H1 (cell line): Measurements from ENCODE around the gene GRID2. TPM values are rescaled to one million over a fixed set of nuclear protein-coding genes. Genes with fewer than 3 reads are reported as not detected.

Experiments used
- ASH2L ChIP-seq: fragments of 200-600, 300-600 bp; sonication (generic); IDR thresholded peaks from one replicate; pipeline ENCODE4 v1.7.1; 2017; ENCODE audit warnings: low read length
- EGR1 ChIP-seq: IDR thresholded peaks from 2 replicates; pipeline ENCODE4 v1.6.1; 2011; ENCODE audit warnings: low read depth, low read length, borderline replicate concordance
- HDAC2 ChIP-seq, 2 experiments: fragments of 300-600 bp in 1 of 2; sonication (generic) in 1 of 2; IDR thresholded peaks; 2 replicates each; pipeline ENCODE4 v1.6.1; 2011 to 2012; ENCODE audit warnings: low read depth in 2 of 2, low read length in 2 of 2, mild to moderate bottlenecking in 2 of 2, moderate library complexity in 2 of 2, borderline replicate concordance in 1 of 2, inconsistent platforms in 1 of 2
- JUND ChIP-seq: IDR thresholded peaks from 2 replicates; pipeline ENCODE4 v1.6.1; 2011; ENCODE audit warnings: mild to moderate bottlenecking, improper control_type of control experiment, low read length
- polyA plus RNA-seq, 7 experiments: library from polyadenylated mRNA; depleted of rRNA in 3 of 7; stranded (reverse) in 5 of 7; unstranded in 2 of 7; fragments of >200 nt in 5 of 7; fragments of 200-250 nt in 2 of 7; gene quantifications; 1 replicate in 5 of 7; 2 replicates in 1 of 7; 4 replicates in 1 of 7; pipeline versions ENCODE4 v1.2.1 to v1.2.3, GENCODE V29; 2011 to 2013; ENCODE audit warnings: missing spikeins in 2 of 7, mixed read lengths in 2 of 7
- total RNA-seq: library from RNA; stranded (reverse); fragmentation: NEBNext Ultra II Directional; extraction: Animal tissue kit (Norgen Biotek cat#: 25700); gene quantifications from 2 replicates; pipeline ENCODE4 v1.2.1, GENCODE V29; 2021

Gene GRID2
- total and polyA plus RNA-seq, 2 of the 8 experiments (the other 6 are each of a cell fraction or from before 2014, with no cell fraction given), result 31.1 to 81.9 TPM

DNA sequence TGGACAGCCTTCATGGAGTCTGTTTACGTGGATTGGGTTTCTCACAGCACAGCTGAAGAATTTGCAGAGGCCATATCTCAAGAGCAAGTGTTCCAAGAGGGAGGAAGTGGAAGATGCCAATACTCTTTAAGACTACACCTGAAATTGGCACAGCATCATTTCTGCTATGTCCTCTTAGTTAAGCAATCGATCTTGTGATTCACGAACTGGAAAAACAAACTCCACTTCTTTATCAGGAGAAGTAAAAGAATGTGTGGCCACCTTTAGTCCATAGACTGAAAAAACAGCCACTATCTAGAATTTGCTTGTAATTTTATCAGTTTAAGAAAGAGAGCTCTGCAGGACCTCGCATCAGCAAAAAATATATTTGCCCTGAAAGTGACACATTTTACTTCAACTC is 1051.6 kb downstream of the GRID2 start (continued):
- TF ChIP-seq ASH2L (no peak), JUND (no peak), HDAC2 (IDR thresholded peaks at IDR 0.05; ENCODE audit: borderline replicate concordance in 1 of 2, low read depth in 2 of 2, low read length in 2 of 2) (no peak), EGR1 (no peak)
